ENCODE data around the gene NOMO2. TPM values are rescaled to one million over a fixed set of nuclear protein-coding genes. Genes with fewer than 3 reads are reported as not detected.
"Not testable (repeated sequence)": the region's sequence is repeated elsewhere in the genome, so short reads cannot be mapped to it uniquely, and the experiment has no call there.

The NOMO2 gene
- total and polyA plus RNA-seq, 7 experiments from 2014 or later: 56.0 to 95.0 (median 63.3) TPM

GRCh38 chr16:18409532-18410293 lies 152.2 kb downstream of the NOMO2 start:
- H3K4me1 ChIP-seq (ENCODE audit: control insufficient read depth in 2 of 2, insufficient read depth in 2 of 2, low read length in 2 of 2); H3K4me1 Mint-ChIP-seq; H3K4me3 Mint-ChIP-seq; DNase-seq; H3K27ac ChIP-seq (ENCODE audit: low read depth, low read length); H3K27me3 ChIP-seq (ENCODE audit: control insufficient read depth in 2 of 2, insufficient read depth in 2 of 2, low read length in 2 of 2); H3K27me3 Mint-ChIP-seq; POLR2A ChIA-PET; H3K9me3 Mint-ChIP-seq; CTCF ChIA-PET; H3K4me3 ChIP-seq (ENCODE audit: low read length); H3K27ac Mint-ChIP-seq; H3K9me3 ChIP-seq (ENCODE audit: control insufficient read depth in 2 of 3, low read length in 3 of 3); H3K36me3 Mint-ChIP-seq; intact Hi-C loops (cut with micrococcal nuclease); H3K36me3 ChIP-seq (ENCODE audit: control insufficient read depth in 2 of 3, insufficient read depth in 3 of 3, low read length in 3 of 3): not testable (repeated sequence)
- peak; percentile 40 for ATAC-seq

GRCh38 chr16:18401851-18402657 lies 159.8 kb downstream of the NOMO2 start:
- H3K4me3 ChIP-seq (ENCODE audit: low read length); H3K36me3 Mint-ChIP-seq; H3K27ac ChIP-seq (ENCODE audit: low read depth, low read length); H3K9me3 ChIP-seq (ENCODE audit: control insufficient read depth in 2 of 3, low read length in 3 of 3); DNase-seq; H3K9me3 Mint-ChIP-seq; H3K4me1 Mint-ChIP-seq; H3K27me3 ChIP-seq (ENCODE audit: control insufficient read depth in 2 of 2, insufficient read depth in 2 of 2, low read length in 2 of 2); H3K36me3 ChIP-seq (ENCODE audit: control insufficient read depth in 2 of 3, insufficient read depth in 3 of 3, low read length in 3 of 3); H3K4me1 ChIP-seq (ENCODE audit: control insufficient read depth in 2 of 2, insufficient read depth in 2 of 2, low read length in 2 of 2); intact Hi-C loops (cut with micrococcal nuclease); POLR2A ChIA-PET; H3K27ac Mint-ChIP-seq; H3K4me3 Mint-ChIP-seq; H3K27me3 Mint-ChIP-seq; CTCF ChIA-PET: not testable (repeated sequence)
- peak; percentile 97 for ATAC-seq

DNA sequence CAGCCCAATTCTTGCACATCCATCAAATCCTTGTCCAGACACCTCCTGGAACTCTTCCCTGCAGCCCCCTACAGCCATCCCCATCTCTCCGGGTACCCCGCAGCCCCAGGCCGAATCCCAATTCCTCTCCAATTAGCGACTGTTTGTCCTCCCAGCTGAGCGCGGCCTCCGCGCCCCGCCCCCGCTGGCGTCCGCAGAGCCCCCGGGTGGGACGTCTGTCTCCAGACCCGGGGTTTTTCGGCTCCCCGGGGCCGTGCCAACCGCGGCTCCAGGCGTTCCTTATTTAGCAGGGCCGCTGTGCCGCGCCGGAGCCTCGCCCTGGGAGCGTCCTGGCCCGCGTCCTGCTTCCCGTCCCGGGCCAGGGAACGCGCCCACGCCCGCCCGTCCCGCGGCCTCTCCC lies 160.7 kb downstream of the NOMO2 start:
- H3K9me3 ChIP-seq (ENCODE audit: control insufficient read depth in 2 of 3, low read length in 3 of 3); POLR2A ChIA-PET; H3K27ac ChIP-seq (ENCODE audit: low read depth, low read length); H3K36me3 Mint-ChIP-seq; H3K27me3 Mint-ChIP-seq; H3K27ac Mint-ChIP-seq; intact Hi-C loops (cut with micrococcal nuclease); CTCF ChIA-PET; H3K36me3 ChIP-seq (ENCODE audit: control insufficient read depth in 2 of 3, insufficient read depth in 3 of 3, low read length in 3 of 3); H3K4me1 ChIP-seq (ENCODE audit: control insufficient read depth in 2 of 2, insufficient read depth in 2 of 2, low read length in 2 of 2); H3K9me3 Mint-ChIP-seq; H3K4me3 ChIP-seq (ENCODE audit: low read length); H3K27me3 ChIP-seq (ENCODE audit: control insufficient read depth in 2 of 2, insufficient read depth in 2 of 2, low read length in 2 of 2); H3K4me1 Mint-ChIP-seq; ATAC-seq: not testable (repeated sequence)
- peak overlapping the region in 4 of 10 donors; percentile 35 to 65 (median 51) for H3K4me3 Mint-ChIP-seq
- peak in 8 of 9 donors; percentile 8 to 37 (median 20) for DNase-seq

DNA sequence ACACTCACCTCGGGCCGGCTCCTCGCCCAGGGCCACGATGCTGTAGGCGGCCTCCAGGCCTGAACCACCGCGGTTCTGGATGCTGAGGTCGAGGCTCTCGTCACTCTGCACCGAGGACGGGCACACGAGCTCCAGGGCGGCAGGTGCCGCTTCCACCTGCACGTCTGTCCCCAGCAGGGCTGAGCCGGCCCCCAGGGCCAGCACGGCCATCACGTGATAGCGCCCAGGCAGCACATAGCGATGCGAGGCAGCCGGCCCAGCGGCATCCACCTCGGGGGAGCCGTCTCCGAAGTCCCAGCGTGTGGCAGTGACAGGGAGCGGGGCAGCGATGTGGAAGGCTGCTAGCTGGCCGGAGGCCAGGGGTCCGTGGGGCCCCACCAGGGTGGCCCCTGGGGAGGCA lies 167.5 kb downstream of the NOMO2 start:
- intact Hi-C loops (cut with micrococcal nuclease); H3K27ac Mint-ChIP-seq; H3K36me3 Mint-ChIP-seq; H3K4me1 Mint-ChIP-seq; H3K27ac ChIP-seq (ENCODE audit: low read depth, low read length); H3K9me3 ChIP-seq (ENCODE audit: control insufficient read depth in 2 of 3, low read length in 3 of 3); H3K4me3 Mint-ChIP-seq; CTCF ChIA-PET; H3K27me3 ChIP-seq (ENCODE audit: control insufficient read depth in 2 of 2, insufficient read depth in 2 of 2, low read length in 2 of 2); H3K9me3 Mint-ChIP-seq; ATAC-seq; POLR2A ChIA-PET; H3K4me1 ChIP-seq (ENCODE audit: control insufficient read depth in 2 of 2, insufficient read depth in 2 of 2, low read length in 2 of 2); H3K27me3 Mint-ChIP-seq; DNase-seq; H3K4me3 ChIP-seq (ENCODE audit: low read length); H3K36me3 ChIP-seq (ENCODE audit: control insufficient read depth in 2 of 3, insufficient read depth in 3 of 3, low read length in 3 of 3): not testable (repeated sequence)

GRCh38 chr16:18387767-18388166 lies 174.1 kb downstream of the NOMO2 start:
- H3K36me3 Mint-ChIP-seq; H3K36me3 ChIP-seq (ENCODE audit: control insufficient read depth in 2 of 3, insufficient read depth in 3 of 3, low read length in 3 of 3); H3K9me3 Mint-ChIP-seq; CTCF ChIA-PET; H3K4me3 ChIP-seq (ENCODE audit: low read length); H3K4me1 Mint-ChIP-seq; H3K4me1 ChIP-seq (ENCODE audit: control insufficient read depth in 2 of 2, insufficient read depth in 2 of 2, low read length in 2 of 2); H3K27ac ChIP-seq (ENCODE audit: low read depth, low read length); H3K27ac Mint-ChIP-seq; H3K4me3 Mint-ChIP-seq; intact Hi-C loops (cut with micrococcal nuclease); H3K27me3 Mint-ChIP-seq; H3K27me3 ChIP-seq (ENCODE audit: control insufficient read depth in 2 of 2, insufficient read depth in 2 of 2, low read length in 2 of 2); DNase-seq; POLR2A ChIA-PET; H3K9me3 ChIP-seq (ENCODE audit: control insufficient read depth in 2 of 3, low read length in 3 of 3): not testable (repeated sequence)
- peak; percentile 12 for ATAC-seq

- H3K4me3 Mint-ChIP-seq; H3K27me3 ChIP-seq (ENCODE audit: control insufficient read depth in 2 of 2, insufficient read depth in 2 of 2, low read length in 2 of 2); POLR2A ChIA-PET; intact Hi-C loops (cut with micrococcal nuclease); H3K36me3 Mint-ChIP-seq; H3K4me1 ChIP-seq (ENCODE audit: control insufficient read depth in 2 of 2, insufficient read depth in 2 of 2, low read length in 2 of 2); H3K27ac ChIP-seq (ENCODE audit: low read depth, low read length); ATAC-seq; H3K36me3 ChIP-seq (ENCODE audit: control insufficient read depth in 2 of 3, insufficient read depth in 3 of 3, low read length in 3 of 3); H3K4me1 Mint-ChIP-seq; H3K4me3 ChIP-seq (ENCODE audit: low read length); DNase-seq; H3K9me3 Mint-ChIP-seq; H3K27me3 Mint-ChIP-seq; H3K27ac Mint-ChIP-seq; H3K9me3 ChIP-seq (ENCODE audit: control insufficient read depth in 2 of 3, low read length in 3 of 3); CTCF ChIA-PET: not testable (repeated sequence)
Measured at GRCh38 chr16:18386517-18386916, 175.4 kb downstream of the NOMO2 start.

GRCh38 chr16:18385285-18385684 lies 176.6 kb downstream of the NOMO2 start:
- H3K4me1 Mint-ChIP-seq, POLR2A ChIA-PET: not testable (repeated sequence)

More at GRCh38 chr16:18385285-18385684, 176.6 kb downstream of the NOMO2 start:
- H3K4me3 ChIP-seq (ENCODE audit: low read length); H3K4me3 Mint-ChIP-seq; H3K9me3 ChIP-seq (ENCODE audit: control insufficient read depth in 2 of 3, low read length in 3 of 3); H3K36me3 ChIP-seq (ENCODE audit: control insufficient read depth in 2 of 3, insufficient read depth in 3 of 3, low read length in 3 of 3); H3K27me3 ChIP-seq (ENCODE audit: control insufficient read depth in 2 of 2, insufficient read depth in 2 of 2, low read length in 2 of 2); H3K36me3 Mint-ChIP-seq; H3K27ac Mint-ChIP-seq; H3K27ac ChIP-seq (ENCODE audit: low read depth, low read length); ATAC-seq; H3K9me3 Mint-ChIP-seq; CTCF ChIA-PET; H3K27me3 Mint-ChIP-seq; intact Hi-C loops (cut with micrococcal nuclease); DNase-seq; H3K4me1 ChIP-seq (ENCODE audit: control insufficient read depth in 2 of 2, insufficient read depth in 2 of 2, low read length in 2 of 2): not testable (repeated sequence)

Data from naive thymus-derived CD4-positive, alpha-beta T cell (primary cell).